HG03520 (cell line): ENCODE results near the gene TMEM244.
"Not testable (repeated sequence)": the region's sequence is repeated elsewhere in the genome, so short reads cannot be mapped to it uniquely, and the experiment has no call there.

Experiments used
- ATAC-seq: cut with Tn5 transposase; IDR thresholded peaks from one replicate; pipeline ENCODE4 v1.9.1; 2021; ENCODE audit warnings: mild to moderate bottlenecking, moderate library complexity; ENCODE audit not compliant: unreplicated experiment

Gene TMEM244, protein sequence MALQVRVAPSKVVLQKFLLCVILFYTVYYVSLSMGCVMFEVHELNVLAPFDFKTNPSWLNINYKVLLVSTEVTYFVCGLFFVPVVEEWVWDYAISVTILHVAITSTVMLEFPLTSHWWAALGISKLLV

DNA sequence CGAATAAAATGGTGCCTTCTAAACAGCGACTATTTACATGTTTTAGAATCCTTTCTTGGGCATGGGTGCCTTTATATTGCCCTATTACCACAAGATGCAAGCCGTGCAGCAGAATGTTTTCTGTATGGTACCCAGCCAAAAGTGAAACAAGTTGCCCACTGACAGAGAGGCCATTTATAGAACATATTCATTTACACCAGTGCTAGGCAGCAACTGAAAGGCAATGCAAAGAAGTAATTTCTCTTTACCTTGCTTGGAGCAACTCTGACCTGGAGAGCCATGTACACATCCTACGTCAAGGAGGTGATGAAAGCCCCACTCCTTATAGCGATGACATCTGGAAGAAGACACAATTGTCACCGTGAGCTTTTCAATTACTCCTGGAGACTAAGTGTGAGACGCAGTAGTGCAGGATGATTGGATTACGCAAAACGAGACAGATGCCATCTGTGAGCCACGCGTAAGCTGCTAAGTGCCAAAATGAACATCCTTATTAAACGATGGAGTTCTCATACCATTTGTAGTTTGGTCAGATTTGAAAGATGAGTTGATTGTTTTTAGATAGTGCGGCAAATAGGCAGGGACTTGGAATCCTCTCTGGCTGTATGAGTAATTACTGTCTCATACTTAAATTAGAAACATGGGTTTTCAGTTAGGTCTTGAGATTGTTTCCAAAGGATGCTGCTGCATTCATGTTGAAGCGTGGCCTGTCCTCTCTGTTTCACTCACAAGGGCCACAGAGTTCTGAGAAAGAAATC is at the start of gene TMEM244:
Gene TMEM244, minus strand, starts transcription at position 408 of the 758 bp plus-strand sequence. Its CDS starts 127 bp downstream, at position 281.
- ATAC-seq = no peak

- peak; percentile 76 for ATAC-seq
These were observed 47.7 kb upstream of the TMEM244 start for GRCh38 chr6:129908858-129909257.

GRCh38 chr6:129908356-129908755 is 47.2 kb upstream of the TMEM244 start:
- no peak for ATAC-seq

- no peak for ATAC-seq
These were observed 45.5 kb upstream of the TMEM244 start for GRCh38 chr6:129906515-129907077.

GRCh38 chr6:129903082-129903481 is 42.0 kb upstream of the TMEM244 start:
- peak; percentile 60 for ATAC-seq

DNA sequence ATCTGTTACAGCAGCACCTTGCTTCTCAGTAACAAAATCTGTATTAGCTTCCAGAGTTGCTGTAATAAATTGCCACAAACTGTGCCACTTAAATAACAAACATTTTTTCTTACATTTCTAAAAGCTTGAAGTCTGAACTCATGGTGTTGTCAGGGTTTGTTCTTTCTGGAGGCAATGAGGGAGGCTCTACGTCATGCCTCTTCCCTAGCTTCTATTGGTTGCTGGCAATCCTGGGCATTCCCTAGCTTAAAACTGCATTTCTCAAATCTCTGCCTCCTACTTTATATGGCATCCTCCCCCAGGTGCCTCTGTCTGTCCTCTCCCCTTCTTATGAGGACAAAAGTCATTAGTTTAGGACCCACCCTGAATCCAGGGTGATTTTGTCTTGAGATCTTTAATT is 41.6 kb upstream of the TMEM244 start:
- no peak for ATAC-seq

- ATAC-seq = peak; percentile 47
These were observed 40.8 kb upstream of the TMEM244 start for GRCh38 chr6:129901910-129902309.

- ATAC-seq = no peak
These were observed 34.6 kb upstream of the TMEM244 start for GRCh38 chr6:129895692-129896091.

DNA sequence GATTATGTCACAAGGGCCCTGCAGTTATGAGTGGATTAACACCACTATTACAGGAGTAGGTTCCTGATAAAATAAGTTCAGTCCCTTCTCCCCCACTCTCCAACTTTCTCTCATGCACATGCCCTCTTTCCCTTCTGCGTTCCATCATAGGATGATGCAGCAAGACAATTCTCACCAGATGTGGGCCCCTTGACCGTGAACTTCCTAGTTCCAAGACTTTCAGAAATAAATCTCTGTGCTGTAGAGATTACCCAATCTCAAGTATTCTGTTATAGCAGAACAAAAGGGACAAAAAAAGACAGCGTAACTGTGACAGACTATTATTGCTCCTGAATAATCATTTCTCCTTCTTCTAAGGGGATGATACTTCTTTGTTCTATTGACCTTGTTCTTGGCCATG is 33.8 kb upstream of the TMEM244 start:
- ATAC-seq = no peak

GRCh38 chr6:129893640-129894039 is 32.5 kb upstream of the TMEM244 start:
- ATAC-seq = no peak

GRCh38 chr6:129890701-129891100 is 29.6 kb upstream of the TMEM244 start:
- no peak for ATAC-seq

DNA sequence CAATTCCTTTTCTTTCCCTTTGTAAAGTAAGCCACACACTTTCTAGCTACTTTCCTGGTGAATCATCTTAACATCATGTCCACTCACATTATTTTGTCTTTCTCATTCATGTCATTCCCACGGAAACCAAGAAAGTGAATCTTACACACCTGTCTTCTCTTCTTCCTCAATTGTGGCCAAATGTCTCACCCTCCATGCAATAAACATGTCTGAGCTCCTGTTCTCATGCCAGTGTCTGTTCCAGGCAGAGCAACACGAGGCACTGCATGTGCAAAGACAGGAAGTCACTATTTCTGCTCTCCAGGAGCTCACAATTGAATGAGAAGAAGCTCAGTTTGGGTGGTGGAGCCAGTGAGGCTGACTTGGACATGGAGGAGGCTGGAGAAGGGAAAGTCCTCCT is 29.0 kb upstream of the TMEM244 start:
- no peak for ATAC-seq

- ATAC-seq = no peak
These were observed 28.5 kb upstream of the TMEM244 start for GRCh38 chr6:129889580-129889979.

- ATAC-seq = no peak
These were observed 25.5 kb upstream of the TMEM244 start for GRCh38 chr6:129886401-129887155.

GRCh38 chr6:129884211-129884610 is 23.1 kb upstream of the TMEM244 start:
- ATAC-seq = no peak

DNA sequence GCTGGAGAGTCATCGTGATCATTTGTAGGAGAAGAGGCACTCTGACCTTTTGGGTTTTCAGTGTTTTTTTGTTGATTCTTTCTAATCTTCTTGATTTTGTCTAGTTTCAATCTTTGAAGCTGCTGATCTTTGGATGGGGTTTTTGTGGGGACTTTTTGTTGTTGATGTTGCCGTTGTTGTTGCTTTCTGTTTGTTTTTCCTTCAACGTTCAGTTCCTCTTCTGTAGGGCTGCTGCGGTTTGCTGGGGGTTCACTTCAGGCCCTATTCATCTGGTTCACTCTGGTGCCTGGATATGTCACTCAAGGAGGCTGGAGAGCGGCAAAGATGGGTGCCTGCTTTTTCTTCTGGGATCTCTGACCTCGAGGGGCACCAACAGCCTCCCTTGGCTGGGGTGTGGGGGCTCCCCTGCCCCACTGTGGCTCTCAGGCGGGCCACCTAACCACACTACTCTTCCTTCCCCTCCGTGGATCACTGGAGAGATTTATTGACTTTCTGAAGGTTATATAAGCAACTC is 21.5 kb upstream of the TMEM244 start:
- ATAC-seq = peak; percentile 92

DNA sequence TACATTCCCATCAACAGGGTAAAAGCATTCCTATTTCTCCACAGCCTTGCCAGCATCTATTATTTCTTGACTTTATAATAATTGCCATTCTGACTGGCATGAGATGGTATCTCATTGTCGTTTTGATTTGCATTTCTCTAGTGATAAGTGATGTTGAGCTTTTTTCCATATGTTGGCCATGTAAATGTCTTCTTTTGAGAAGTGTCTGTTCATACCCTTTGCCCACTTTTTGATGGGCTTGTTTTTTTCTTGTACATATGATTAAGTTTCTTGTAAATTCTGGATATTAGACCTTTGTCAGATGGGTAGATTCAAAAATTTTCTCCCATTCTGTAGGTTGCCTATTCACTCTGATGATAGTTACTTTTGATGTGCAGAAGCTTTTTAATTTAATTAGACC is 16.8 kb upstream of the TMEM244 start:
- not testable (repeated sequence) for ATAC-seq

- peak; percentile 82 for ATAC-seq
These were observed 14.8 kb upstream of the TMEM244 start for GRCh38 chr6:129875610-129876520.

- no peak for ATAC-seq
These were observed 13.7 kb upstream of the TMEM244 start for GRCh38 chr6:129874837-129875236.

DNA sequence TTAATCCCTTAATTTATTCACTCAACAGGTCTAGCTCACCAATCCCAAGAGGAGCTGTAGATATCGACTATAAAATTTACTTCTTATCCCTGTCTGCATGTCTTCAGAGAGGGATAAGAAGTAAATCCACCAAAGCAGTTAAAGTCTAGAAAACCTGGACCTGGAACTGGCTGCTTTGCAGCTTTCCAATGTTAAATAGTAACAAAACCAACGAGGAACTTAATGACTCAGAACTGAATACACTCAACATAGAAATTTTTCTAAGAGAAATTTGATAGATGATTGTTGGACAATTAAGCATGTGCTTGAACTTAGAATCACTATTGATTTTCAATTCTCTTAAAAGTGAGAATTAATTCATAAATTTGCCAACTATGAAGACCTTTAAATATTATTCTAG is 11.5 kb upstream of the TMEM244 start:
- no peak for ATAC-seq
